ENCODE measurements around the gene RGS6.

DNA sequence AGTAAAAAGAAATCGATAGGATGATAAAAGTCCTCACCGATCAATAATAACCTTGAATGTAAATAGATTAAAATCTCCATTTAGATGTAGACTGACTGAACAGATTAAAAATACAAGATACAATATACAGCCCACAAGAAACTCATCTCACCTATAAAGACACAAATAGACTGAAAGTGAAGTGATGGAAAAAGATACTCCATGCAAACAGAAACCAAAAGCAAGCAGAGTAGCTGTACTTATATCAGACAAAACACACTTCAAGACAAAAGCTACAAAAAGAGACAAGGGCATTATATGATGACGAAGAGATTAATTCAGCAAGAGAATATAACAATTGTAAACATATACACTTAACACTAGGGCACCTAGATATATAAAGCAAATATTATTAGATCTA lies 444.8 kb downstream of the RGS6 start:
- TF ChIP-seq CTCF (IDR thresholded peaks at IDR 0.05) (no peak), POLR2A (IDR thresholded peaks at IDR 0.05) (no peak)
